CD14-positive monocyte (primary cell): ENCODE results near the gene CCDC88C. TPM values are rescaled to one million over a fixed set of nuclear protein-coding genes. Genes with fewer than 3 reads are reported as not detected.

Experiments used
- DNase-seq, 3 donors: peaks; one replicate each; pipeline ENCODE4 v3.0.0-alpha.2; 2011 to 2022
- H2AFZ ChIP-seq: 2 replicates; pipeline ENCODE4 v1.6.0; 2012; ENCODE audit warnings: mild to moderate bottlenecking, low read depth, low read length, inconsistent platforms; ENCODE audit not compliant: insufficient read depth, poor library complexity, severe bottlenecking
- H3K27ac ChIP-seq, 2 donors: 1 replicate in 1 of 2; 2 replicates in 1 of 2; pipeline ENCODE4 v1.5.1; 2012 to 2013; ENCODE audit warnings: low read length in 2 of 2, control low read depth in 1 of 2, inconsistent platforms in 1 of 2, low read depth in 1 of 2, mild to moderate bottlenecking in 1 of 2
- H3K27me3 ChIP-seq, 2 donors: one replicate each; pipeline versions ENCODE4 v1.6.0 to v1.6.1; 2011 to 2013; ENCODE audit warnings: low read length in 2 of 2; ENCODE audit not compliant: control insufficient read depth in 2 of 2, insufficient read depth in 2 of 2
- H3K36me3 ChIP-seq, 2 donors: replicated peaks in 1 of 2; 1 replicate in 1 of 2; 2 replicates in 1 of 2; pipeline versions ENCODE4 v1.5.1 to v1.6.1; 2012 to 2013; ENCODE audit warnings: low read length in 2 of 2, control low read depth in 1 of 2, inconsistent platforms in 1 of 2, mild to moderate bottlenecking in 1 of 2; ENCODE audit not compliant: insufficient read depth in 2 of 2, control insufficient read depth in 1 of 2
- H3K4me1 ChIP-seq, 2 donors: 1 replicate in 1 of 2; 2 replicates in 1 of 2; pipeline versions ENCODE4 v1.5.1 to v1.6.1; 2012 to 2013; ENCODE audit warnings: low read length in 2 of 2, control low read depth in 1 of 2, inconsistent platforms in 1 of 2, mild to moderate bottlenecking in 1 of 2, moderate library complexity in 1 of 2; ENCODE audit not compliant: insufficient read depth in 2 of 2, control insufficient read depth in 1 of 2
- H3K4me2 ChIP-seq: replicated peaks from 2 replicates; pipeline ENCODE3; 2012; ENCODE audit warnings: low read length, moderate library complexity, mild to moderate bottlenecking; ENCODE audit not compliant: poor library complexity, severe bottlenecking; ENCODE audit errors: extremely low read depth
- H3K4me3 ChIP-seq, 3 experiments: fragments of 200-600 bp in 1 of 3; sonication (generic) in 1 of 3; replicated peaks in 1 of 3; 1 replicate in 2 of 3; 2 replicates in 1 of 3; pipeline ENCODE4 v1.5.1; 2011 to 2013; ENCODE audit warnings: low read length in 3 of 3, mild to moderate bottlenecking in 3 of 3, control low read depth in 2 of 3, low read depth in 2 of 3, inconsistent platforms in 1 of 3, moderate library complexity in 1 of 3
- H3K79me2 ChIP-seq: 2 replicates; pipeline ENCODE4 v1.6.0; 2012; ENCODE audit warnings: mild to moderate bottlenecking, control low read depth, inconsistent platforms, low read length, moderate library complexity; ENCODE audit not compliant: insufficient read depth
- H3K9ac ChIP-seq: 2 replicates; pipeline ENCODE4 v1.6.0; 2017; ENCODE audit warnings: low read length, mild to moderate bottlenecking; ENCODE audit not compliant: insufficient read depth, poor library complexity, severe bottlenecking
- H3K9me3 ChIP-seq, 2 donors: replicated peaks in 1 of 2; 1 replicate in 1 of 2; 2 replicates in 1 of 2; pipeline versions ENCODE4 v1.5.1 to v1.6.1; 2012 to 2013; ENCODE audit warnings: low read length in 2 of 2, control low read depth in 1 of 2; ENCODE audit not compliant: control insufficient read depth in 1 of 2, insufficient read depth in 1 of 2
- H4K20me1 ChIP-seq: 2 replicates; pipeline ENCODE4 v1.6.0; 2012; ENCODE audit warnings: mild to moderate bottlenecking, low read length, control low read depth, moderate library complexity; ENCODE audit not compliant: insufficient read depth
- H3K27ac Mint-ChIP-seq, 7 donors: one replicate each; pipeline ENCODE4 v1.8.0; 2020; ENCODE audit warnings: mild to moderate bottlenecking in 7 of 7, mixed read lengths in 7 of 7, moderate library complexity in 6 of 7, inconsistent platforms in 2 of 7
- H3K27me3 Mint-ChIP-seq, 3 donors: one replicate each; pipeline ENCODE4 v1.8.0; 2021 to 2022; ENCODE audit warnings: low read depth in 3 of 3, mild to moderate bottlenecking in 3 of 3, mixed read lengths in 3 of 3, moderate library complexity in 3 of 3, inconsistent platforms in 1 of 3
- H3K36me3 Mint-ChIP-seq, 2 donors: one replicate each; pipeline ENCODE4 v1.8.0; 2020; ENCODE audit warnings: mixed read lengths in 2 of 2, inconsistent platforms in 1 of 2, mild to moderate bottlenecking in 1 of 2
- H3K4me1 Mint-ChIP-seq: one replicate; pipeline ENCODE4 v1.8.0; 2020; ENCODE audit warnings: mild to moderate bottlenecking, mixed read lengths
- H3K4me3 Mint-ChIP-seq, 2 donors: one replicate each; pipeline ENCODE4 v1.8.0; 2020; ENCODE audit warnings: mild to moderate bottlenecking in 2 of 2, mixed read lengths in 2 of 2, moderate library complexity in 1 of 2
- H3K9me3 Mint-ChIP-seq, 7 donors: one replicate each; pipeline ENCODE4 v1.8.0; 2020 to 2022; ENCODE audit warnings: mixed read lengths in 7 of 7, mild to moderate bottlenecking in 6 of 7, moderate library complexity in 6 of 7, inconsistent platforms in 2 of 7
- WGBS: methylation state at CpG from one replicate; pipeline ENCODE4 v1.1.5; 2013; ENCODE audit warnings: missing lambda C conversion rate; ENCODE audit not compliant: insufficient coverage; 5-methylcytosine and 5-hydroxymethylcytosine counted together
- intact Hi-C, 2 donors: fragments of 100-400 bp; cut with micrococcal nuclease; formaldehyde crosslinking; loops; one replicate each; pipeline versions ENCODE4 v1.15.0 to v1.15.1; 2023
- polyA plus RNA-seq, 3 donors: library from polyadenylated mRNA; depleted of rRNA in 1 of 3; unstranded in 2 of 3; stranded (reverse) in 1 of 3; fragments of 300-500 nt in 2 of 3; fragments of >200 nt in 1 of 3; fragmentation: Illumina TruSeq in 2 of 3; gene quantifications; 1 replicate in 2 of 3; 2 replicates in 1 of 3; pipeline ENCODE4 v1.2.3, GENCODE V29; 2012 to 2021
- TF ChIP-seq, protein P1 (sequence below): fragments of 200-600 bp; IDR thresholded peaks from one replicate; pipeline ENCODE4 v1.8.0; 2022; ENCODE audit warnings: antibody characterized with exemption, mild to moderate bottlenecking

The CCDC88C gene
- polyA plus RNA-seq, 3 donors = 11.6 to 69.7 (median 12.3) TPM

DNA sequence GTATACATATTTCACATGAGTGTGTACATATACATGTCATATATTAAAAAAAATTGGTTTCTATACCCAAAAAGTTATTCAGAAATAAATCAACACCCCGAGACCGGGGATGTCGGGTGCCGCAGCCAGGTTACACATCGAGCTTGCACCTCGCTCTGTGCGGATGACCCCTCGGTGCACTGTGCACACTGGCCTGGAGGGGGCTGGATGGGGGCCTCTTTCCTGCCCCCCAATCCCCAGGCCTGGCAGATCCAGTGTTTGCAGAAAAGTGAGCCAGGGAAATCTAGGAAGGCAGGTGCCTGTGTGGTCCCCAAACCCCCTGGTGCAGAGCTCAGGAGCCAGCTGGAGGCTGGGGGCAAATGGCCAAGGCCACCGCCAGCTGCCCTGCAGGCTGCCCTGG lies 146.0 kb downstream of the CCDC88C start:
- TF ChIP-seq, protein P1, sequence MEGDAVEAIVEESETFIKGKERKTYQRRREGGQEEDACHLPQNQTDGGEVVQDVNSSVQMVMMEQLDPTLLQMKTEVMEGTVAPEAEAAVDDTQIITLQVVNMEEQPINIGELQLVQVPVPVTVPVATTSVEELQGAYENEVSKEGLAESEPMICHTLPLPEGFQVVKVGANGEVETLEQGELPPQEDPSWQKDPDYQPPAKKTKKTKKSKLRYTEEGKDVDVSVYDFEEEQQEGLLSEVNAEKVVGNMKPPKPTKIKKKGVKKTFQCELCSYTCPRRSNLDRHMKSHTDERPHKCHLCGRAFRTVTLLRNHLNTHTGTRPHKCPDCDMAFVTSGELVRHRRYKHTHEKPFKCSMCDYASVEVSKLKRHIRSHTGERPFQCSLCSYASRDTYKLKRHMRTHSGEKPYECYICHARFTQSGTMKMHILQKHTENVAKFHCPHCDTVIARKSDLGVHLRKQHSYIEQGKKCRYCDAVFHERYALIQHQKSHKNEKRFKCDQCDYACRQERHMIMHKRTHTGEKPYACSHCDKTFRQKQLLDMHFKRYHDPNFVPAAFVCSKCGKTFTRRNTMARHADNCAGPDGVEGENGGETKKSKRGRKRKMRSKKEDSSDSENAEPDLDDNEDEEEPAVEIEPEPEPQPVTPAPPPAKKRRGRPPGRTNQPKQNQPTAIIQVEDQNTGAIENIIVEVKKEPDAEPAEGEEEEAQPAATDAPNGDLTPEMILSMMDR = no peak
- 90% methylated on average over 8 of the region's 9 CpGs for WGBS

DNA sequence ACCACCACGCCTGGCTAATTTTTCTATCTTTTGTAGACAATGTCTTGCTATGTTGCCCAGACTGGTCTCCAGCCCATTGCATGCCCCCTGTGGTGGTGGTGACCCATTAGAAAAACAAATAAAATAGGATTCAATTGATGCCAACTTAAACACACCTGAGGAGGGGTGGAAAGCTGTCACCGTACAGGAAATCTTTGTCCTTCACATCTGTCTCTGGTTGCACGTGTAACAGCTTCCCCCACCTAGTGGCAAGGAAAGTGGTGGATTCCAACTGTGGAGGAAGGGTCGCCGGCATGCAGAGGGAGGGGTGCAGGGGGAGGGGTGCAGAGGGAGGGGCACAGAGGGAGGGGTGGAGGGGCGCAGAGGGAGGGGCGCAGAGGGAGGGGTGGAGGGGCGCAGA lies 147.0 kb downstream of the CCDC88C start:
- H4K20me1 ChIP-seq = peaks cover 52% of the 10 kb centered on the region
- no peak overlapping the region for H3K4me3 Mint-ChIP-seq
- TF ChIP-seq, protein P1 = no peak
- H3K36me3 Mint-ChIP-seq = peaks cover 63 to 74% of the 10 kb centered on the region in 2 donors
- WGBS = no CpG with 5 or more reads among the region's 8 CpGs
- H3K79me2 ChIP-seq = no peaks in the 10 kb centered on the region
- no peak overlapping the region for H3K27ac Mint-ChIP-seq
- H3K4me3 ChIP-seq = no peak overlapping the region
- H3K4me1 Mint-ChIP-seq = no peaks in the 10 kb centered on the region
- no peaks in the 10 kb centered on the region for H3K9me3 ChIP-seq
- H3K36me3 ChIP-seq = peaks cover 55 to 64% of the 10 kb centered on the region in 2 donors
- no peaks in the 10 kb centered on the region for H3K4me1 ChIP-seq
- DNase-seq = no peak
- peaks cover 2 to 9% of the 10 kb centered on the region in 2 donors for H3K27me3 ChIP-seq
- peaks cover 6% of the 10 kb centered on the region in 3 donors for H3K27me3 Mint-ChIP-seq
- intact Hi-C loops = no loop called here
- H3K9me3 Mint-ChIP-seq = no peaks in the 10 kb centered on the region
- H3K9ac ChIP-seq = no peak overlapping the region
- H2AFZ ChIP-seq = no peak overlapping the region
- no peak overlapping the region for H3K27ac ChIP-seq
- H3K4me2 ChIP-seq = no peak overlapping the region

More for the DNA sequence above, 146.0 kb downstream of the CCDC88C start:
- H3K27me3 ChIP-seq = no peaks in the 10 kb centered on the region
- no peaks in the 10 kb centered on the region for H3K79me2 ChIP-seq
- no peaks in the 10 kb centered on the region for H3K9me3 ChIP-seq
- peaks cover 60% of the 10 kb centered on the region for H4K20me1 ChIP-seq
- Mint-ChIP-seq H3K36me3 (peaks cover 70 to 82% of the 10 kb centered on the region in 2 donors), H3K9me3 (no peaks in the 10 kb centered on the region), H3K4me1 (no peaks in the 10 kb centered on the region), H3K27me3 (peaks cover 1 to 2% (median 1%) of the 10 kb centered on the region in 3 donors), H3K27ac (no peak overlapping the region), H3K4me3 (no peak overlapping the region)
- peaks cover 62 to 73% of the 10 kb centered on the region in 2 donors for H3K36me3 ChIP-seq
- no peak overlapping the region for H3K4me2 ChIP-seq
- H3K4me3 ChIP-seq = no peak overlapping the region
- no peak overlapping the region for H3K9ac ChIP-seq
- no peaks in the 10 kb centered on the region for H3K4me1 ChIP-seq
- H2AFZ ChIP-seq = no peak overlapping the region
- H3K27ac ChIP-seq = no peak overlapping the region
- DNase-seq = no peak
- intact Hi-C loops = no loop called here
